Nephron (organoid): ENCODE data around the gene ZSCAN20.

Experiments
- H3K27ac Mint-ChIP-seq, 3 experiments: 2 replicates each; pipeline ENCODE4 v1.8.0; 2020; ENCODE audit warnings: mixed read lengths in 3 of 3, mild to moderate bottlenecking in 2 of 3, moderate library complexity in 1 of 3
- H3K27me3 Mint-ChIP-seq: 2 replicates; pipeline ENCODE4 v1.8.0; 2021; ENCODE audit warnings: low read depth, mild to moderate bottlenecking, moderate library complexity, mixed read lengths
- H3K36me3 Mint-ChIP-seq: 2 replicates; pipeline ENCODE4 v1.8.0; 2020; ENCODE audit warnings: low read depth, mixed read lengths
- H3K4me1 Mint-ChIP-seq: 2 replicates; pipeline ENCODE4 v1.8.0; 2020; ENCODE audit warnings: mixed read lengths
- H3K4me3 Mint-ChIP-seq, 3 experiments: 2 replicates each; pipeline ENCODE4 v1.8.0; 2020; ENCODE audit warnings: mild to moderate bottlenecking in 3 of 3, mixed read lengths in 3 of 3, moderate library complexity in 2 of 3
- H3K9me3 Mint-ChIP-seq: 2 replicates; pipeline ENCODE4 v1.8.0; 2020; ENCODE audit warnings: mixed read lengths
- CTCF ChIP-seq, 3 experiments: fragments of 200-600 bp; sonication (generic); IDR thresholded peaks; one replicate each; pipeline ENCODE4 v1.5.0; 2021; ENCODE audit warnings: antibody characterized with exemption in 3 of 3; ENCODE audit not compliant: unreplicated experiment in 3 of 3

ZSCAN20 gene

GRCh38 chr1:33446590-33446989 is 25.9 kb upstream of the ZSCAN20 start:
- H3K27me3 Mint-ChIP-seq: peaks cover 3% of the 10 kb centered on the region
- peaks cover 32% of the 10 kb centered on the region for H3K4me1 Mint-ChIP-seq
- no peak for TF ChIP-seq CTCF (IDR thresholded peaks at IDR 0.05; ENCODE audit: unreplicated experiment in 3 of 3)
- no peak overlapping the region for H3K27ac Mint-ChIP-seq
- H3K36me3 Mint-ChIP-seq: no peaks in the 10 kb centered on the region
- H3K4me3 Mint-ChIP-seq: no peak overlapping the region
- peaks cover 18% of the 10 kb centered on the region for H3K9me3 Mint-ChIP-seq

- Mint-ChIP-seq H3K4me3 (no peak overlapping the region), H3K9me3 (peaks cover 11% of the 10 kb centered on the region), H3K27ac (no peak overlapping the region), H3K27me3 (peaks cover 6% of the 10 kb centered on the region), H3K36me3 (no peaks in the 10 kb centered on the region), H3K4me1 (peaks cover 25% of the 10 kb centered on the region)
- no peak for TF ChIP-seq CTCF (IDR thresholded peaks at IDR 0.05; ENCODE audit: unreplicated experiment in 3 of 3)
Observed at GRCh38 chr1:33454646-33455282, 17.7 kb upstream of the ZSCAN20 start.

- peak; percentile 61 to 68 (median 65) for TF ChIP-seq CTCF (IDR thresholded peaks at IDR 0.05; ENCODE audit: unreplicated experiment in 3 of 3)
- Mint-ChIP-seq H3K4me1 (peaks cover 35% of the 10 kb centered on the region), H3K9me3 (peaks cover 3% of the 10 kb centered on the region), H3K36me3 (no peaks in the 10 kb centered on the region), H3K27ac (peak overlapping the region in 2 of 3 experiments; percentile 24 to 37), H3K4me3 (no peak overlapping the region), H3K27me3 (peaks cover 6% of the 10 kb centered on the region)
Observed at GRCh38 chr1:33455539-33456501, 16.6 kb upstream of the ZSCAN20 start.

- Mint-ChIP-seq H3K9me3 (peaks cover 3% of the 10 kb centered on the region), H3K36me3 (no peaks in the 10 kb centered on the region), H3K4me1 (peaks cover 42% of the 10 kb centered on the region), H3K27me3 (peaks cover 6% of the 10 kb centered on the region), H3K4me3 (no peak overlapping the region), H3K27ac (no peak overlapping the region)
- no peak for TF ChIP-seq CTCF (IDR thresholded peaks at IDR 0.05; ENCODE audit: unreplicated experiment in 3 of 3)
Observed at GRCh38 chr1:33456502-33456886, 16.0 kb upstream of the ZSCAN20 start.

- no peak for TF ChIP-seq CTCF (IDR thresholded peaks at IDR 0.05; ENCODE audit: unreplicated experiment in 3 of 3)
- Mint-ChIP-seq H3K27me3 (peaks cover 6% of the 10 kb centered on the region), H3K36me3 (no peaks in the 10 kb centered on the region), H3K4me3 (no peak overlapping the region), H3K27ac (peak overlapping the region in 1 of 3 experiments; percentile 46), H3K9me3 (no peaks in the 10 kb centered on the region), H3K4me1 (peaks cover 43% of the 10 kb centered on the region)
Observed at GRCh38 chr1:33459691-33460090, 12.8 kb upstream of the ZSCAN20 start.
